ENCODE data around the gene TUBGCP3.

The TUBGCP3 gene

DNA sequence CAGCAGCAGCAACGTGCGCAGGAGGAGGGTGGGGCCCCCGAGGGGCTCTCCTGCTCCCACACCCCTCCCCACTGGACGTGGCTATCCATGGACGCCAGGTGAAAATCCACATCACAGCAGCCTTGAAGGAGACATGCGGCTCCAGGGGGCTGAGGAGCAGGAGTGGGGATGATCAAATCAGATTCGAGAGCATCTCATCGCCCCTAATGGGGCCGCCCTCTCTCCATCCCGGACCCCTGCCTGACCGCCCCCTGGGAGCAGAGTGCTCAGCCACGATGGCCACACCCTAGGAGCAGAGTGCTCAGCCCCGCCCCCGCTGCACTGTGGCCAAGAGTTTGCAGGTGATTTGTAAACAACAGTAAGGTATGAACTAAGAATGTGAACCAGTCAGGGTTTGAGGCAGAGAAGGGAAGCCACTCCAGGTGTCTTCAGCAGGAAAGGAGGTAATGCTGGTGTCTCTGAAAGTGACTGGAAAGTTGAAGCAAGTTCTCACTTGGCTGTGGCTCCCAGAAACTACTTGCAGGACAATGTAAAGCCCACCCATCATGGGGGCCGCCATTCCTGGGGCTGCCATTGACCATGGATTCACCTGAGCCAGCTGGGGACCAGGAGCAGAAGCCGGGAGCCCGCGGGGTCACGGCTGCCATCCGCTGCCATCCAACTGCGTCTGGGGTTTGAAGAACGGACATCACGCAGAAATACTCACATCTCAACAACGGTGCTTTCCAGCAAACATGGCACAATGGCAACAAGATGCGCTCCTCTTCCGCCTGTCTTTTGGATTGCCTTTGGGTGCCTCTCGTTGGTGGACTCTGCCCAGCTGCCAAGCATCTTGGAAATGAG, 140.0 kb downstream of the TUBGCP3 start:
- no peak overlapping the region for H3K4me3 ChIP-seq (replicated peaks; ENCODE audit: low read depth, low read length)
- no peak for DNase-seq (ENCODE audit: extremely low read depth, low read depth)
- TF ChIP-seq CTCF (IDR thresholded peaks at IDR 0.05; ENCODE audit: low read depth, low read length, missing control alignments): no peak

DNA sequence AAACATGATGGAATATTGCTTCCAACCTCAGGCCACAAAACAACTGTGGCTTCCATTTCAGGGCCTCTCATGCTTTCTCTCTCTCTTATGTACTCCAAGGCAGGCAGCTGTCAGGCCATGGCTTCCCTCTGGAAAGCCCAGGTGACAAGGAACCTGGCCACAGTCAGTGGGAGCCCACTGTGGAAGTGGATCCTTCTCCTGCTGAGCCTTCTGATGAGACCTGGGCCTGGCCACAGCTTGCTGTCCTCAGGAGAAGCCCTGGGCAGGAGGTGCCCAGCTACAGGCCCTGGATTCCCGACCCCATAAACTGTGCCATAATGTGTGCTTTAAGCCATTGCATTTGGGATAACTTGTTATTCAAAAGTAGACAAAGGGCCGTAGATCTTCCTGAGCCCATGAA, 140.6 kb downstream of the TUBGCP3 start:
- DNase-seq (ENCODE audit: extremely low read depth, low read depth): no peak
- no peak for TF ChIP-seq CTCF (IDR thresholded peaks at IDR 0.05; ENCODE audit: low read depth, low read length, missing control alignments)
- H3K4me3 ChIP-seq (replicated peaks; ENCODE audit: low read depth, low read length): no peak overlapping the region

GRCh38 chr13:112446867-112447266, 141.1 kb downstream of the TUBGCP3 start:
- DNase-seq (ENCODE audit: extremely low read depth, low read depth): no peak
- no peak for TF ChIP-seq CTCF (IDR thresholded peaks at IDR 0.05; ENCODE audit: low read depth, low read length, missing control alignments)

GRCh38 chr13:112446347-112446861, 141.5 kb downstream of the TUBGCP3 start:
- TF ChIP-seq CTCF (IDR thresholded peaks at IDR 0.05; ENCODE audit: low read depth, low read length, missing control alignments): no peak
- H3K4me3 ChIP-seq (replicated peaks; ENCODE audit: low read depth, low read length): no peak overlapping the region
- no peak for DNase-seq (ENCODE audit: extremely low read depth, low read depth)

More at GRCh38 chr13:112446867-112447266, 141.1 kb downstream of the TUBGCP3 start:
- H3K4me3 ChIP-seq (replicated peaks; ENCODE audit: low read depth, low read length): no peak overlapping the region

DNA sequence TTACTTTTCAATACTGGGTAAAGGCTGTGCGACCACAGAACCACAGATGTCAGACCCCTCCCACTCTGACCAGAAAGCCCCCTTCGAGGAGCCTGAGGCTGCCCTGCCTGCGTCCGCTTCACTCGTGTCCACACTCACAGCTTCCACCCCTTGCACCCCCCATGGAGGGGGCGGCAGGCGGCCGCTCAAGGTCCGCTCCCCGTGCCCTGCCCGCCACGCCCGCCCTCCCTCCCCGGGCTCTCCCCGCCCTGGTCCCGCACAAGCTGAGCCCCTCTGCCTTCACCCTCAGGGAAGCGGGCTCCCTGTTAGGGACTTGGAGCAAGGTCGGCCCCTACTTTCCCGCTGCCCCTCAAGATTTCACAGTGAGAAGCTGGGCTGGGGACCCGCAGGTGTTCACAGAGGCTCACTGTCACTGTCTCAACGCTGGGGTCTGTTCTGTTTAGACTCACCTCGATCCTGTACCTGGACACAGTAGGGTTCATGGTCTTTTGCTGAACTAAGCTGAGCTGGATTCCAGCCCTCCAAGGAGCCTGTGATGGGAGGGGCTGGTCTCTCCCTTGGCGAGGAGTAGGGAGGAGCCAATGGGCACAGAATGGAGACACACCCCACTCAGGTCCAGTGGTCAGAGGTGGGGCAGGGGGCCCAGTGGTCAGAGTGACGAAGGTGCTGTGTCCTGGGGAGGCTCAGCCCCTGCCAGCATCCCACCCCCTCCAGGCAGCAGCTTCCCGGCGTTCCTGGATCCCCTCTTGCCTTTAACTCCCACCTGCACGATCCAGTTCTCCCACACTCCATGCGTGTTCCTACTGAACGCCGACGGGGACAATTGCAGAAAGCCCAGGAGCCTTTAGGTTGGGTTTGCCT, 142.3 kb downstream of the TUBGCP3 start:
- TF ChIP-seq CTCF (IDR thresholded peaks at IDR 0.05; ENCODE audit: low read depth, low read length, missing control alignments): no peak
- DNase-seq (ENCODE audit: extremely low read depth, low read depth): no peak
- H3K4me3 ChIP-seq (replicated peaks; ENCODE audit: low read depth, low read length): no peak overlapping the region

DNA sequence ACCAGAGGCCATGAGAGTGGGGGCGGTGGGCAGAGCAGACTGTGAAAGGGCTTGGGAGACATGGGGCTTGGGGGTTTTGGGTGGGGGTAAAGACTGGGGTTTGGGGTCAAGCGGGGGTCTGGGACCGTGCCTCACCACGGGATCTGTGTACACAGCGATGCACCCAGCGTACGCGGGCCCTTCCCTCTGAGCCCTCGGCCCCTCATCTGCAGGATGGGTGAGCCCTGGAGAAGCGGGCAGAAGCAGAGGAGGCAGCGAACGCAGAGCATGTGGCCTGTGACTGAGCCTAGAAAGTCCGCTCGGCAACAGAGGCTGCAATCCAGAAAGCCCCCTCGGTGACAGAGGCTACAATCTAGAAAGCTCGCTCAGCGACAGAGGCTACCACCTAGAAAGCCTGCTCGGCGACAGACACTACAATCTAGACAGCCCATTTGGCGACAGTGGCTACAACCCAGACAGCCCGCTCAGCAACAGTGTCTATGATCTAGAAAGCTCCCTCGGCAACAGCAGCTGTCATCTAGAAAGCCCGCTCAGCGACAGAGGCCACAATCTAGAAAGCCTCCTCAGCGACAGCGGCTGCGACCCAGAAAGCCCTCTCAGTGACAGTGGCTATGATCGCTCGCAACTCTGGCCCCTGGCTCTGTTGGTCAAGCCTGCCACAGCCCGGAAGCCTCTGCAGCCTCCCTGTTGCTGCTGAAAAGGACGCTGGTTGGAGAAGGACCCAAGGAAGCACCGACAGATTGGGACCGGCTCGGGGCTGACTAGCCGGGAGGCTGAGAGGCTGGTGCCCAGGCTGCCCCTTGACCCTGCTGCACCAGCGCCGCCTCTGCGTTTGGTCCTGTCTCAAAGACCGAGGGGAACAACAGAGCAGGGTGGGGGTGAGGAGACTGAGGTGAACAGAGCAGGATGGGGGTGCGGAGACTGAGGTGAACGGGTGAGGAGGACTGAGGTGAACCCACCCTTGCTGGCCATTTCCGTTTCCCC, 143.2 kb downstream of the TUBGCP3 start:
- DNase-seq (ENCODE audit: extremely low read depth, low read depth): no peak
- H3K4me3 ChIP-seq (replicated peaks; ENCODE audit: low read depth, low read length): no peak overlapping the region
- no peak for TF ChIP-seq CTCF (IDR thresholded peaks at IDR 0.05; ENCODE audit: low read depth, low read length, missing control alignments)

All from HFF-Myc (cell line).